Astrocyte (in vitro differentiated cells and primary cell): ENCODE results near the gene GALNT17. TPM values are rescaled to one million over a fixed set of nuclear protein-coding genes. Genes with fewer than 3 reads are reported as not detected.

ENCODE experiments used
- DNase-seq: peaks from one replicate; pipeline ENCODE4 v3.0.0-alpha.2; 2010; ENCODE audit warnings: low read depth
- FAIRE-seq: peaks from 2 replicates; lab custom pipeline; 2011; peaks lifted over from hg19 to GRCh38; lab: Jason Lieb, UNC
- H2AFZ ChIP-seq: 2 replicates; pipeline ENCODE4 v1.6.0; 2012; ENCODE audit warnings: low read depth, low read length, inconsistent platforms
- H3K27ac ChIP-seq: 2 replicates; pipeline ENCODE4 v1.5.1; 2011; ENCODE audit warnings: low read depth, low read length, inconsistent platforms
- H3K27me3 ChIP-seq: 2 replicates; pipeline ENCODE4 v1.6.0; 2011; ENCODE audit warnings: low read length, inconsistent platforms; ENCODE audit not compliant: insufficient read depth
- H3K36me3 ChIP-seq: 2 replicates; pipeline ENCODE4 v1.5.1; 2011; ENCODE audit warnings: low read length, inconsistent platforms; ENCODE audit not compliant: insufficient read depth
- H3K4me1 ChIP-seq: 2 replicates; pipeline ENCODE4 v1.5.1; 2011; ENCODE audit warnings: low read length, inconsistent platforms; ENCODE audit not compliant: insufficient read depth
- H3K4me2 ChIP-seq: 2 replicates; pipeline ENCODE4 v1.6.0; 2012; ENCODE audit warnings: low read length, inconsistent platforms
- H3K4me3 ChIP-seq: 2 replicates; pipeline ENCODE4 v1.5.1; 2011; ENCODE audit warnings: low read depth, mild to moderate bottlenecking, low read length, inconsistent platforms; ENCODE audit not compliant: insufficient read depth
- H3K79me2 ChIP-seq: 2 replicates; pipeline ENCODE4 v1.6.0; 2012; ENCODE audit warnings: mild to moderate bottlenecking, low read length, inconsistent platforms; ENCODE audit not compliant: insufficient read depth
- H3K9ac ChIP-seq: 2 replicates; pipeline ENCODE4 v1.6.0; 2012; ENCODE audit warnings: mild to moderate bottlenecking, low read length, inconsistent platforms
- H3K9me3 ChIP-seq: 2 replicates; pipeline ENCODE4 v1.5.1; 2012; ENCODE audit warnings: low read depth, mild to moderate bottlenecking, low read length, inconsistent platforms; ENCODE audit not compliant: insufficient read depth
- H4K20me1 ChIP-seq: 2 replicates; pipeline ENCODE4 v1.6.0; 2012; ENCODE audit warnings: low read length, inconsistent platforms; ENCODE audit not compliant: insufficient read depth
- H3K27ac Mint-ChIP-seq: one replicate; pipeline ENCODE4 v1.8.0; 2021; ENCODE audit warnings: mild to moderate bottlenecking, mixed read lengths; ENCODE audit not compliant: unreplicated experiment
- H3K27me3 Mint-ChIP-seq: one replicate; pipeline ENCODE4 v1.8.0; 2021; ENCODE audit warnings: low read depth, mixed read lengths; ENCODE audit not compliant: unreplicated experiment
- H3K36me3 Mint-ChIP-seq: one replicate; pipeline ENCODE4 v1.8.0; 2021; ENCODE audit warnings: low read depth, mixed read lengths; ENCODE audit not compliant: unreplicated experiment
- H3K4me1 Mint-ChIP-seq: one replicate; pipeline ENCODE4 v1.8.0; 2021; ENCODE audit warnings: low read depth, mixed read lengths; ENCODE audit not compliant: unreplicated experiment
- H3K4me3 Mint-ChIP-seq: one replicate; pipeline ENCODE4 v1.8.0; 2021; ENCODE audit warnings: mild to moderate bottlenecking, moderate library complexity, mixed read lengths; ENCODE audit not compliant: unreplicated experiment
- H3K9me3 Mint-ChIP-seq: one replicate; pipeline ENCODE4 v1.8.0; 2021; ENCODE audit warnings: mild to moderate bottlenecking, mixed read lengths; ENCODE audit not compliant: unreplicated experiment
- EZH2 ChIP-seq: IDR thresholded peaks from 2 replicates; pipeline ENCODE4 v1.6.1; 2012; ENCODE audit warnings: mild to moderate bottlenecking, low read length, inconsistent platforms; ENCODE audit not compliant: insufficient read depth
- total RNA-seq: library from RNA; stranded (reverse); gene quantifications from 2 replicates; pipeline ENCODE4 v1.2.1, GENCODE V29; 2021
- TF ChIP-seq, protein P1 (sequence below): IDR thresholded peaks from 2 replicates; pipeline ENCODE4 v1.5.1; 2011; ENCODE audit warnings: low read depth, mild to moderate bottlenecking, inconsistent platforms, low read length, moderate library complexity; ENCODE audit not compliant: insufficient read depth

GALNT17 gene
- total RNA-seq, 1 donor from 2014 or later, result 7.8 TPM

DNA sequence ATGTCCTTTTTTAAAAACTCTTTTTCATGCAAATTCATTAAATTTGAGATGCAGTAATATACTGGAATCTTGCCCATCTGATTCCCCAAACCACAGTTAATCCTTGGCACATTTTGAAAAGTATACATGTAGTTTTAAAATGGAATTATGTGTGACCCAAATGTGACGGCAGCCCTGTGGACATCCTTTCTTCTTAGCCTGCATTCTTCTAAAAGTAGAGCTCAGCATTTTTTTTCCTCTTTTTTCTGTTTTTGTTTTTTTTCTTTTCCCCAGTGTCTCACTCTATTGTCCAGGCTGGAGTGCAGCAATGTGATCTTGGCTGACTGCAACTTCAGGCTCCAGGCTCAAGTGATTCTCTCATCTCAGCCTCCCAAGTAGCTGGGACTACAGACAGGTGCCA, 338.9 kb downstream of the GALNT17 start:
- no peaks in the 10 kb centered on the region for H3K4me1 ChIP-seq
- Mint-ChIP-seq H3K4me1 (no peaks in the 10 kb centered on the region), H3K27me3 (no peaks in the 10 kb centered on the region), H3K4me3 (no peak overlapping the region), H3K9me3 (peaks cover 3% of the 10 kb centered on the region), H3K36me3 (peaks cover 4% of the 10 kb centered on the region), H3K27ac (no peak overlapping the region)
- no peak overlapping the region for H3K4me2 ChIP-seq
- TF ChIP-seq, protein P1, sequence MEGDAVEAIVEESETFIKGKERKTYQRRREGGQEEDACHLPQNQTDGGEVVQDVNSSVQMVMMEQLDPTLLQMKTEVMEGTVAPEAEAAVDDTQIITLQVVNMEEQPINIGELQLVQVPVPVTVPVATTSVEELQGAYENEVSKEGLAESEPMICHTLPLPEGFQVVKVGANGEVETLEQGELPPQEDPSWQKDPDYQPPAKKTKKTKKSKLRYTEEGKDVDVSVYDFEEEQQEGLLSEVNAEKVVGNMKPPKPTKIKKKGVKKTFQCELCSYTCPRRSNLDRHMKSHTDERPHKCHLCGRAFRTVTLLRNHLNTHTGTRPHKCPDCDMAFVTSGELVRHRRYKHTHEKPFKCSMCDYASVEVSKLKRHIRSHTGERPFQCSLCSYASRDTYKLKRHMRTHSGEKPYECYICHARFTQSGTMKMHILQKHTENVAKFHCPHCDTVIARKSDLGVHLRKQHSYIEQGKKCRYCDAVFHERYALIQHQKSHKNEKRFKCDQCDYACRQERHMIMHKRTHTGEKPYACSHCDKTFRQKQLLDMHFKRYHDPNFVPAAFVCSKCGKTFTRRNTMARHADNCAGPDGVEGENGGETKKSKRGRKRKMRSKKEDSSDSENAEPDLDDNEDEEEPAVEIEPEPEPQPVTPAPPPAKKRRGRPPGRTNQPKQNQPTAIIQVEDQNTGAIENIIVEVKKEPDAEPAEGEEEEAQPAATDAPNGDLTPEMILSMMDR, result no peak
- no peak for TF ChIP-seq EZH2
- no peaks in the 10 kb centered on the region for H3K36me3 ChIP-seq
- no peaks in the 10 kb centered on the region for H3K9me3 ChIP-seq
- H3K79me2 ChIP-seq, result no peaks in the 10 kb centered on the region
- H2AFZ ChIP-seq, result no peak overlapping the region
- H3K9ac ChIP-seq, result no peak overlapping the region
- DNase-seq (no peak), FAIRE-seq (no peak)
- H3K4me3 ChIP-seq, result no peak overlapping the region
- no peaks in the 10 kb centered on the region for H3K27me3 ChIP-seq
- H3K27ac ChIP-seq, result no peak overlapping the region
- H4K20me1 ChIP-seq, result no peaks in the 10 kb centered on the region

DNA sequence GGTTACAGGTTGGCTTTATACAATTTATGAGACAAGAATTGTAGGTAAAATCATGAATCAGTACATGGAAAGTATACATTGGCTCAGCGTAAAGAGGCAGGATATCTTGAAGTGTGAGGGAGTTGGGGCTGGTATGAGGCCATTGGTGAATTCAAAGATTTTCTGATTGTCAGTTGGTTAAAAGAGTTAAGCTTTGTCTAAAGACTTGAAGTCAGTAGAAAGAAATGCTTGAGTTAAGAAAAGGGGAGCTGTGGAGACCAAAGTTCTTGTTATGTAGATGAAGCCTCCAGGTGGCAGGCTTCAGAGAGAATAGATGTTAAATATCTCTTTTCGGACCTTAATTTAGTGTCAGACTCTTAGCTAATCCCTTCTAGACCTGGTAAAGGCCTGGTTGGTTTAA, 341.0 kb downstream of the GALNT17 start:
- Mint-ChIP-seq H3K27me3 (no peaks in the 10 kb centered on the region), H3K27ac (no peak overlapping the region), H3K4me3 (no peak overlapping the region), H3K9me3 (peaks cover 5% of the 10 kb centered on the region), H3K36me3 (peaks cover 2% of the 10 kb centered on the region), H3K4me1 (no peaks in the 10 kb centered on the region)
- H3K79me2 ChIP-seq, result no peaks in the 10 kb centered on the region
- H3K4me2 ChIP-seq, result no peak overlapping the region
- H3K36me3 ChIP-seq, result no peaks in the 10 kb centered on the region
- H3K4me1 ChIP-seq, result no peaks in the 10 kb centered on the region
- no peak overlapping the region for H3K9ac ChIP-seq
- no peaks in the 10 kb centered on the region for H3K27me3 ChIP-seq
- H3K4me3 ChIP-seq, result no peak overlapping the region
- H3K27ac ChIP-seq, result no peak overlapping the region
- H4K20me1 ChIP-seq, result no peaks in the 10 kb centered on the region
- no peak overlapping the region for H2AFZ ChIP-seq
- no peaks in the 10 kb centered on the region for H3K9me3 ChIP-seq
- TF ChIP-seq, protein P1, result no peak
- no peak for TF ChIP-seq EZH2
- FAIRE-seq (no peak), DNase-seq (no peak)

DNA sequence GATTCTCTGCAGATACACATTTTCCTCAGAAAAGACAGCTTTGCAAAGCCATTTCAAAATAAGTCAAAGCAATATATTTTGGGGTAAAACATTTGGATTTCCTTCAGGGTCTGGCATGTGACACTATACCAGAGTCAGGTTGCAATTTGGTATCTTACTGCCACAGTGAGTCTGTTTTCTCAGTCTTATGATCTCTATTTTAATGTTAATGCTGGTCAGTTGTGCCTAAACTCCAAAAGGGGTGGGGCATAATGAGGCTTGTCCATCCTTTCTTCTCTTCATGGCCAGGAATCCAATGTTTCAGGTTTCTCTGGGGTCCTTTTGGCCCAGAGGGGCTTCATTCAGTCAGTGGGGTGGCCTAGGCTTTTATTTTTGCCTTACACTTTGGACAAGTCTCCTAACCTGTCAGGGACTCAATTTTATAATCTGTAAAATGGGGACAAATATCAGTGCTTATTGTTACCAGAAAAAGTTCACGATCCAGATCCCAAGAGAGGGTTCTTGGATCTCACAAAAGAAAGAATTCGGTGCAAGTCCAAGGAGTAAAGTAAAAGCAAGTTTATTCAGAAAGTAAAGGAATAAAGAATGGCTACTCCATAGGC, 341.5 kb downstream of the GALNT17 start:
- no peak for DNase-seq
- no peak overlapping the region for H2AFZ ChIP-seq
- Mint-ChIP-seq H3K36me3 (peaks cover 2% of the 10 kb centered on the region), H3K9me3 (peaks cover 5% of the 10 kb centered on the region), H3K27ac (no peak overlapping the region), H3K4me3 (no peak overlapping the region), H3K4me1 (no peaks in the 10 kb centered on the region), H3K27me3 (no peaks in the 10 kb centered on the region)
- TF ChIP-seq, protein P1, result no peak
- TF ChIP-seq EZH2, result no peak
- H3K27me3 ChIP-seq, result no peaks in the 10 kb centered on the region
- FAIRE-seq, result no peak
- no peaks in the 10 kb centered on the region for H3K4me1 ChIP-seq
- no peaks in the 10 kb centered on the region for H3K79me2 ChIP-seq
- H3K4me2 ChIP-seq, result no peak overlapping the region
- H3K9ac ChIP-seq, result no peak overlapping the region
- no peak overlapping the region for H3K4me3 ChIP-seq
- H4K20me1 ChIP-seq, result no peaks in the 10 kb centered on the region
- H3K9me3 ChIP-seq, result no peaks in the 10 kb centered on the region
- no peak overlapping the region for H3K27ac ChIP-seq
- no peaks in the 10 kb centered on the region for H3K36me3 ChIP-seq
